Dermis blood vessel endothelial cell (primary cell): ENCODE data around the gene DMRT2. TPM values are rescaled to one million over a fixed set of nuclear protein-coding genes. Genes with fewer than 3 reads are reported as not detected.

Experiments
- DNase-seq: peaks from one replicate; pipeline ENCODE4 v3.0.0; 2010
- total RNA-seq: library from RNA; depleted of rRNA; stranded (reverse); fragments of >200 nt; gene quantifications from 2 replicates; pipeline ENCODE4 v1.2.3, GENCODE V29; 2014

The DMRT2 gene
- total RNA-seq, 1 donor from 2014 or later = not detected

DNA sequence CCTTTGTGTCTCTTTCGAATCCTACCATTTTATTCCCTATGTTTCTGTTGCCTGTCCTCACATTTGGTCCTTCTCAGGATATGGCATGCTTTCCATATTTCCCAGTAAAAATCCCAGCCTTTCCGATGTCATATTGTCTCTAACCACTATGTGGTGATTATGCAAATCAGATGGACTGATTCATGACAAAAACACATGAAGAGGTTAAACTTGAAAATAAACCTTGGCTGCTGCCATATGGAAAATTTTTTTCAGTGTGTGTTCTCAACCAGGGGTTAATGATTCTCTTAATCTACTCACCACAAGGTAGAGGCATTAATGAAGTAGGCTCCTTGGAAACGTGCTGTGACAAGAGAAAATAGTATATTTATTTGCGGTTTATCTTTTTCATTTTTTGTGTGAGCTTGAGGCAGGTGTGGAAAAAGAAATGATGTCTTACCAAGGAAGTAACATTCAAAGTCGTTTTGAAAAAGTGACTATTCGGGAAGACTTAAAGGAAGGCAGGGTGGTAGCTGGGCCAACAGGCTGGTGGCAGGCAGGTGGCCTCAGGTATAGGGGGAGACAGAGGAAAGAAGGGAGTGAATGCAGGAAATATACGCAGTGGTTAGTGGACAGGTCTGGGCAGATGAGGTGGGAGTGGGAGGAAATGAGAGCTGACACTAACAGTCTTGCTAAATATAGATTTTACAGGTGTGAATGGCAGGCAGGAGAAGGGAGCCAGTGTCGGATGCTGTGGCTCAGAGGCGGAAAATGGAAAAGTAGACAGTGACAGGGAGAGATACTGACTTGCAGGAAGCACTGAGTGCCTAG is 46.2 kb downstream of the DMRT2 start:
- DNase-seq = no peak

GRCh38 chr9:1098551-1098950 is 48.4 kb downstream of the DMRT2 start:
- DNase-seq = no peak

DNA sequence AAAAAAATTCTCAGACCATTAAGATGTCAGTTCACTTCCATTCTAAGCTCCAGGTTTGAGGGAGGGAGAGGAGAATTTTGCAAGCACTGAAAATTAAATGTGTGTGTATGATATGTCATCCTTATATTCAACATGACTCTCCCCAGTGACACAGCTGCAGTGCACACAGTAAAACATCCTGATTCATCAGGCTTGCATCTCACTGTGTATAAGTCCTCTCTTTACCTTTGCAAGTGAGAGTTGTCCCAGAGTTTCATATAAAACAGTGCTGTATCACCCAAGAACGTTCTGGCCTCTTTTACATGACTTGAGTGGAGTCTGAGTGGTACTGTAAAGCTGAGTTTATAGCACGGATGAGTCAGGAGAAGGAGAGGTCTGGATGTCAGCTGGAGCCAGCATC is 50.0 kb downstream of the DMRT2 start:
- no peak for DNase-seq

GRCh38 chr9:1100945-1101344 is 50.8 kb downstream of the DMRT2 start:
- DNase-seq = peak; percentile 1

DNA sequence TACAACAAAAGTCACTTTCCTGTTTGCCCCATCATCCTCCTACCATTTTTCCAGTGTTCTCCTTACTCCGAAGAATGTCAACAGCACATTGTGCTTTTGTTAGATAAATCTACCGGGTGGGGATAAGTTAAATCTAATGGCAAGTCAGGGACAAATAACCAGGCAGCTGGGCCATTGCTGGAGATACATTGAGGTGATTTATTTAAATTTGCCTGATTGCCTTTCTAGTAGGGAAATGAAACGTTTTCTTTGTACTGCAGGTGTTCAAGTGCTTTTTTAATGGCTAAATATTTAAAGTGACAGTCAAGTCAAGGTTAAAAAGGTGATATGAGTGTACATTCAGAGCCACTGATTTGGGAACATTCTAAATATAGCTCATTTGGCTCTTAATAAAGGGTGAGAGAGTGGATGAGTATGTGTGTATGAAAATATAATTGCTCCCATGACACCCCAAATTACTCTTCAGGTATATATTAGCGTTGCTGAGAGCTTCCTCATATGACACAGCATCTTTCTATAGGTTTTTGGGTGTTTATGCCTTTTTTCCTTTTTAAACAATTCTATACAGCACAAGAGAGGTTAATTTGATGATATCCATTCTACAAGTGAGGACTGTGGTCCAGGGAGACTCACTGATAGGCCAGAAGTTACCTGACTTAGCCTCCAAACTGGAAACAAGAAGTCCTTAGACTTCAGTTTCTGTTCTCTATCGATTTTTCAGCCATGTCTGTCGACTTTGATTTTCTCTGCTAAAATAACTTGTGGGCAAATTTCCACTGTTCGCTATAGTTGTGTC is 51.9 kb downstream of the DMRT2 start:
- DNase-seq = no peak

DNA sequence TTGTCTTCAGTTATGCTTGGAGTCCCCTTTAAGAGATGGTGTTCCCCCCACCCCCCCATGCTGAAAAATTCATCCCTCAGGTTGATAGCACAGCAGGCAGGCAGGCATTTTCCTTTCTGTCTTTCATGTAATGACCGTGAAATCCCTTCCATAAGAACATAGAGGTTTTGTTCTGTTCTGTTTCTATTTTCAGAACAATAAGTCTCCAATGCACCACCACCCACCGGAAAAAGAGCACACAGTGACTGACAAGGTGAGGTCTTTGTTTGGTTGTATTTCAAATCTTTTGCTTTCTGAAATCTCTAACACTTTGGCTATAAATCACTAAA is 52.4 kb downstream of the DMRT2 start:
- DNase-seq = no peak

Other genes with a start within 250 kb of the DMRT2 start
- gene DMRT1, start 208.7 kb upstream of the DMRT2 start, total RNA-seq = not detected in 2 replicates
- not detected in 2 replicates for gene DMRT3, start 73.7 kb upstream of the DMRT2 start, total RNA-seq